Fibroblast of villous mesenchyme (primary cell): Measurements from ENCODE around the gene MOCOS. TPM values are rescaled to one million over a fixed set of nuclear protein-coding genes. Genes with fewer than 3 reads are reported as not detected.
A peak's percentile ranks its signal among the peaks of the same experiment; 100 is the strongest.

Experiments used
- DNase-seq: peaks from one replicate; pipeline ENCODE4 v3.0.0-alpha.2; 2010; ENCODE audit warnings: low read depth
- H3K4me3 ChIP-seq: 2 replicates; pipeline ENCODE4 v1.5.1; 2011; ENCODE audit warnings: low read depth, mild to moderate bottlenecking, low read length
- CTCF ChIP-seq: IDR thresholded peaks from 2 replicates; pipeline ENCODE4 v1.5.1; 2012; ENCODE audit warnings: low read depth, mild to moderate bottlenecking, low read length; ENCODE audit not compliant: insufficient read depth
- total RNA-seq: library from RNA; depleted of rRNA; stranded (reverse); fragments of >200 nt; gene quantifications from 2 replicates; pipeline ENCODE4 v1.2.3, GENCODE V29; 2012

MOCOS gene
- total RNA-seq, 1 donor, result 3.0 TPM

- no peak overlapping the region for H3K4me3 ChIP-seq
- no peak for TF ChIP-seq CTCF
- DNase-seq, result no peak
Measured at GRCh38 chr18:36275561-36275960, 88.3 kb downstream of the MOCOS start.

GRCh38 chr18:36279001-36279400 lies 91.7 kb downstream of the MOCOS start:
- no peak overlapping the region for H3K4me3 ChIP-seq
- TF ChIP-seq CTCF, result no peak
- DNase-seq, result no peak

GRCh38 chr18:36281936-36282335 lies 94.6 kb downstream of the MOCOS start:
- DNase-seq, result peak; percentile 5
- no peak for TF ChIP-seq CTCF
- H3K4me3 ChIP-seq, result no peak overlapping the region

GRCh38 chr18:36283448-36283847 lies 96.2 kb downstream of the MOCOS start:
- no peak for DNase-seq
- TF ChIP-seq CTCF, result no peak
- H3K4me3 ChIP-seq, result no peak overlapping the region

GRCh38 chr18:36284268-36284667 lies 97.0 kb downstream of the MOCOS start:
- H3K4me3 ChIP-seq, result no peak overlapping the region
- no peak for TF ChIP-seq CTCF
- DNase-seq, result peak; percentile 4

GRCh38 chr18:36284671-36285295 lies 97.5 kb downstream of the MOCOS start:
- no peak overlapping the region for H3K4me3 ChIP-seq
- DNase-seq, result peak; percentile 76
- peak; percentile 83 for TF ChIP-seq CTCF

GRCh38 chr18:36287653-36288052 lies 100.4 kb downstream of the MOCOS start:
- TF ChIP-seq CTCF, result no peak
- no peak overlapping the region for H3K4me3 ChIP-seq
- no peak for DNase-seq
